MM.1S (cell line): ENCODE results near the gene VRTN.

ENCODE experiments used
- DNase-seq: peaks from one replicate; pipeline ENCODE4 v3.0.0-alpha.2; 2015
- H2AFZ ChIP-seq: fragments of 300-600 bp; sonication (generic); 2 replicates; pipeline ENCODE4 v1.6.0; 2016; ENCODE audit warnings: antibody characterized with exemption, low read length
- H3F3A ChIP-seq: fragments of 300-600 bp; sonication (generic); 2 replicates; pipeline ENCODE4 v1.6.1; 2016; ENCODE audit warnings: mild to moderate bottlenecking, antibody characterized with exemption, low read length, moderate library complexity, mixed read lengths; ENCODE audit not compliant: insufficient read depth
- H3K27ac ChIP-seq: fragments of 300-600 bp; sonication (generic); 2 replicates; pipeline ENCODE4 v1.5.1; 2016; ENCODE audit warnings: mild to moderate bottlenecking, low read length
- H3K27me3 ChIP-seq: fragments of 300-600 bp; sonication (generic); replicated peaks from 2 replicates; pipeline ENCODE4 v1.6.0; 2016; ENCODE audit warnings: low read length; ENCODE audit not compliant: insufficient read depth
- H3K36me3 ChIP-seq: fragments of 300-600 bp; sonication (generic); replicated peaks from 2 replicates; pipeline ENCODE4 v1.6.1; 2016; ENCODE audit warnings: mild to moderate bottlenecking, low read length, mixed read lengths; ENCODE audit not compliant: insufficient read depth
- H3K4me1 ChIP-seq: fragments of 300-600 bp; sonication (generic); 2 replicates; pipeline ENCODE4 v1.6.1; 2016; ENCODE audit warnings: low read length, mixed read lengths
- H3K4me2 ChIP-seq: fragments of 300-600 bp; sonication (generic); 2 replicates; pipeline ENCODE4 v1.6.0; 2016; ENCODE audit warnings: low read depth, low read length
- H3K4me3 ChIP-seq: fragments of 300-600 bp; sonication (generic); 2 replicates; pipeline ENCODE4 v1.5.1; 2016; ENCODE audit warnings: low read length, mixed read lengths
- H3K79me2 ChIP-seq: fragments of 300-600 bp; sonication (generic); 2 replicates; pipeline ENCODE4 v1.6.1; 2016; ENCODE audit warnings: mixed run types, low read length, mixed read lengths
- H3K9ac ChIP-seq: fragments of 300-600 bp; sonication (generic); 2 replicates; pipeline ENCODE4 v1.6.1; 2016; ENCODE audit warnings: low read length, mixed read lengths
- H3K9me2 ChIP-seq: fragments of 300-600 bp; sonication (generic); replicated peaks from 2 replicates; pipeline ENCODE4 v1.6.1; 2016; ENCODE audit warnings: mild to moderate bottlenecking, low read length, mixed read lengths; ENCODE audit not compliant: insufficient read depth
- H3K9me3 ChIP-seq: fragments of 300-600 bp; sonication (generic); replicated peaks from 2 replicates; pipeline ENCODE4 v1.6.1; 2016; ENCODE audit warnings: mild to moderate bottlenecking, low read length, mixed read lengths; ENCODE audit not compliant: insufficient read depth
- H4K20me1 ChIP-seq: fragments of 300-600 bp; sonication (generic); 2 replicates; pipeline ENCODE4 v1.6.1; 2016; ENCODE audit warnings: mild to moderate bottlenecking, low read length, moderate library complexity, mixed read lengths; ENCODE audit not compliant: insufficient read depth
- EZH2 ChIP-seq: fragments of 300-600 bp; sonication (generic); optimal IDR thresholded peaks from 2 replicates; pipeline ENCODE3; 2017; ENCODE audit warnings: low read depth, mild to moderate bottlenecking, antibody characterized with exemption, low read length, mixed read lengths
- EZH2phosphoT487 ChIP-seq: fragments of 300-600 bp; sonication (generic); IDR thresholded peaks from 2 replicates; pipeline ENCODE4 v1.6.1; 2018; ENCODE audit warnings: antibody characterized with exemption, low read length
- TF ChIP-seq, protein P1 (sequence below): fragments of 300-600 bp; sonication (generic); IDR thresholded peaks from 2 replicates; pipeline ENCODE4 v1.5.1; 2016; ENCODE audit warnings: antibody characterized with exemption, low read length, mixed read lengths

The VRTN gene

DNA sequence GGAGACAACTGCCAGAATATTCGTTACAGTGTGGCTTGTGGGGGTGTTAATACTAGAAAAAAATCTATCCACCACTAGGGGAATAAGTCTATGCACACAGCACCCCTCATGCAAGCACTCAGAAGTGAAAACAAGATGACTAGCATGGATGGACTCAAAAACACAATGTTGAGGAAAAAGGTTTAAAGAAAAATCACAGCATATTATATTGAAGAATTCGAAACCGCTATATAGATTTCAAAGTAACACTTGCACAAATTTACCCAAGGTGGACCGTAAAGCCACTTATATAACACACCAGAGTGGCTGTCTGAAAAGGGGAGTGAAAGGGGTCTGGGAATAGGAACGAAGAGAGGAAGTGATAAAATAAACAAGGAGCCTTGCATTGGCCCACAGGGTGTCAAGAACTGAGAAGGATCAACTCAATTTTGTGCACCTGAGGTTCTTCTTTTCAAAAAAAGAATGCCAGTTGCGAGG lies 46.1 kb upstream of the VRTN start:
- peak overlapping the region; percentile 80 for H2AFZ ChIP-seq

DNA sequence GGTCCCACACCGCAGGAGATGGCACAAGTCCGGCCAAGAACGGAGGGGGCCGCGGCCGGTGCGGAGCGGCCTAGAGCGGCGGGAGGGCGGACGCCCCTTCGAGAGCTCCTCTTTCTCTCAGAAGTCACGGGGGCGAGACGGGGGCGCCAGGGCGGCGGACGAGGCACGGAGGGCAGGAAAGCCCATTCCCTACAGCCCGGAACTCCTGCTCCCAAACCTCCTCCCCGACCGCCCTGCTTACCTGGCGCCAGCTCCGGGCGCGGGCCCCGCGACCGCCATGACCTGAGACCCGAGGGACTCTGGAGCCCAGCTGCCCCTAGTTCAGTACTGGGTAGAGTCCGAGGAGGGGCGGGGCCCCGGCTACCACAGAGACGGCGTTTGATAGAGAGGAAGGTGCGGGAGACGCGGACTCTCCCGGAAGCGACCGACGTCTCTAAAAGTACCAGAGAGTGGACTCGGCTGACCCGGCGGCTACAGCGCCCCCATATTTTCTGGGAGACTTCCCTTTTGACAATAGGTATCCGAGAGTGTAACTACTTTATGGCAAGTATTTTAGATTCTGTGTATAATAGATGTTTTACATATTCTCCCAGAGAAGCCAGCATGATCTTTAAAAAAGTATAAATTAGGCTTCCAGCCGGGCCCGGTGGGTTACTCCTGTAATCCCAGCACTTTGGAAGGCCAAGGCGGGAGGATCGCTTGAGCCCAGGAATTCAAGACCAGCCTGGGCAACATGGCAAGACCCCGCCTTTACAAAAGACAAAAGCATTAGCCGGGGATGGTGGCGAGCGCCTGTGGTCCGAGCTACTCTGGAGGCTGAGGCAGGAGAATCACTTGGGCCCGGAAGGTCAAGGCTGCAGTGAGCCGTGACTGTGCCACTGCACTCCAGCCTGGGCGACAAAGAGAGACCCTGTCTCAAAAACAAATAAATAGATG lies 45.4 kb upstream of the VRTN start, which contains the start of gene ABCD4:
ABCD4 (minus strand) TSS at position 301 of the 936 bp plus-strand sequence; CDS start at position 279, 22 bp downstream.
- H3K4me2 ChIP-seq = peak within 1 kb of the TSS; percentile 54
- TF ChIP-seq, protein P1, sequence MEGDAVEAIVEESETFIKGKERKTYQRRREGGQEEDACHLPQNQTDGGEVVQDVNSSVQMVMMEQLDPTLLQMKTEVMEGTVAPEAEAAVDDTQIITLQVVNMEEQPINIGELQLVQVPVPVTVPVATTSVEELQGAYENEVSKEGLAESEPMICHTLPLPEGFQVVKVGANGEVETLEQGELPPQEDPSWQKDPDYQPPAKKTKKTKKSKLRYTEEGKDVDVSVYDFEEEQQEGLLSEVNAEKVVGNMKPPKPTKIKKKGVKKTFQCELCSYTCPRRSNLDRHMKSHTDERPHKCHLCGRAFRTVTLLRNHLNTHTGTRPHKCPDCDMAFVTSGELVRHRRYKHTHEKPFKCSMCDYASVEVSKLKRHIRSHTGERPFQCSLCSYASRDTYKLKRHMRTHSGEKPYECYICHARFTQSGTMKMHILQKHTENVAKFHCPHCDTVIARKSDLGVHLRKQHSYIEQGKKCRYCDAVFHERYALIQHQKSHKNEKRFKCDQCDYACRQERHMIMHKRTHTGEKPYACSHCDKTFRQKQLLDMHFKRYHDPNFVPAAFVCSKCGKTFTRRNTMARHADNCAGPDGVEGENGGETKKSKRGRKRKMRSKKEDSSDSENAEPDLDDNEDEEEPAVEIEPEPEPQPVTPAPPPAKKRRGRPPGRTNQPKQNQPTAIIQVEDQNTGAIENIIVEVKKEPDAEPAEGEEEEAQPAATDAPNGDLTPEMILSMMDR = peak; percentile 50
- no peak for TF ChIP-seq EZH2
- H3K36me3 ChIP-seq = no peaks in the 10 kb centered on the region
- peak within 1 kb of the TSS; percentile 93 for H2AFZ ChIP-seq
- peak; percentile 92 for DNase-seq
- H3F3A ChIP-seq = no peaks in the 10 kb centered on the region
- H3K27ac ChIP-seq = no peak within 1 kb of the TSS
- H3K27me3 ChIP-seq = no peaks in the 10 kb centered on the region
- H3K4me1 ChIP-seq = no peaks in the 10 kb centered on the region
- H3K4me3 ChIP-seq = peak within 1 kb of the TSS; percentile 78
- H3K79me2 ChIP-seq = peaks cover 7% of the 10 kb centered on the region
- H3K9me3 ChIP-seq = no peaks in the 10 kb centered on the region
- H3K9ac ChIP-seq = peak within 1 kb of the TSS; percentile 60; the same call in 1 of the 2 replicates
- no peaks in the 10 kb centered on the region for H4K20me1 ChIP-seq
- H3K9me2 ChIP-seq = no peaks in the 10 kb centered on the region

More for the DNA sequence above, 46.1 kb upstream of the VRTN start:
- DNase-seq = peak; percentile 43
- Histone ChIP-seq H3K4me1 (no peaks in the 10 kb centered on the region), H3K9me2 (no peaks in the 10 kb centered on the region), H3K27me3 (no peaks in the 10 kb centered on the region), H3K36me3 (no peaks in the 10 kb centered on the region), H3K4me3 (peak overlapping the region; percentile 78), H3K4me2 (peak overlapping the region; percentile 54), H3K27ac (no peak overlapping the region), H3K9ac (peak overlapping the region; percentile 60; the same call in 1 of the 2 replicates), H3K9me3 (no peaks in the 10 kb centered on the region), H3F3A (no peaks in the 10 kb centered on the region), H3K79me2 (peaks cover 7% of the 10 kb centered on the region), H4K20me1 (no peaks in the 10 kb centered on the region)
- no peak for TF ChIP-seq EZH2phosphoT487
- TF ChIP-seq, protein P1 = peak; percentile 30

DNA sequence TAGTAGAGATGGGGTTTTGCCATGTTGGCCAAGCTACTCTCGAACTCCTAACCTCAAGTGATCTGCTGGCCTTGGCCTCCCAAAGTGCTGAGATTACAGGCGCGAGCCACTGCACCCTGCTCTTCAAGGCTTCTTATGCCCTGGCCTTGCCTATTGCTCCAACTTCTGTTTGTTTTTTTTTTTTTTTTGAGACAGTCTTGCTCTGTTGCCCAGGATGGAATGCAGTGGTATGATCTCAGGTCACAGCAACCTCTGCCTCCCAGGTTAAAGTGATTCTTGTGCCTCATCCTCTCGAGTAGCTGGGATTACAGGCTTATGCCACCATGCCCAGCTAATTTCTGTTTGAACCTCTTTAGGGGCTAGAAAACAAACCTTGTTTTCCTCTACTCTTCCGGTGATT lies 39.6 kb upstream of the VRTN start:
- TF ChIP-seq, protein P1 = no peak
- no peak for TF ChIP-seq EZH2
- TF ChIP-seq EZH2phosphoT487 = no peak
- DNase-seq = no peak
- Histone ChIP-seq H3K4me1 (no peaks in the 10 kb centered on the region), H3K9me2 (no peaks in the 10 kb centered on the region), H3K27ac (no peak overlapping the region), H3K4me3 (no peak overlapping the region), H3K79me2 (no peaks in the 10 kb centered on the region), H3K9ac (no peak overlapping the region), H3K4me2 (no peak overlapping the region), H2AFZ (no peak overlapping the region), H3K9me3 (no peaks in the 10 kb centered on the region), H3K27me3 (no peaks in the 10 kb centered on the region), H3F3A (no peaks in the 10 kb centered on the region), H4K20me1 (no peaks in the 10 kb centered on the region), H3K36me3 (no peaks in the 10 kb centered on the region)
